ENCODE results near the gene CYP3A5. TPM values are rescaled to one million over a fixed set of nuclear protein-coding genes. Genes with fewer than 3 reads are reported as not detected.
"Not testable (repeated sequence)": the region's sequence is repeated elsewhere in the genome, so short reads cannot be mapped to it uniquely, and the experiment has no call there.

Gene CYP3A5
- polyA plus RNA-seq (2013, experiment 1 of 2): 0.01 TPM
- polyA plus RNA-seq (2013, experiment 2 of 2): 0.06 TPM

- H2AFZ ChIP-seq (ENCODE audit: low read length): peak within 1 kb of the TSS; percentile 41
- no peak within 1 kb of the TSS for H2AK5ac ChIP-seq (ENCODE audit: low read depth, low read length)
- no peak within 1 kb of the TSS for H3K4ac ChIP-seq (ENCODE audit: low read length)
- H3K18ac ChIP-seq (ENCODE audit: low read length): no peak within 1 kb of the TSS
- H3K36me3 ChIP-seq (replicated peaks in 1 of 2; ENCODE audit: control insufficient read depth in 2 of 2, insufficient read depth in 2 of 2, low read length in 2 of 2): no peaks in the 10 kb centered on the region
- H3K9ac ChIP-seq (ENCODE audit: low read depth, low read length, poor library complexity): no peak within 1 kb of the TSS
- H3K9me3 ChIP-seq (replicated peaks in 1 of 2; ENCODE audit: control insufficient read depth in 2 of 2, insufficient read depth in 1 of 2, low read depth in 1 of 2, low read length in 2 of 2): peaks cover 0 to 4% of the 10 kb centered on the region in 2 donors
- H3K14ac ChIP-seq (ENCODE audit: low read length): no peak within 1 kb of the TSS
- H3K4me2 ChIP-seq (ENCODE audit: insufficient read depth, low read length, poor library complexity, severe bottlenecking): no peak within 1 kb of the TSS
- no peak within 1 kb of the TSS for H2BK12ac ChIP-seq (ENCODE audit: low read length)
- no peak within 1 kb of the TSS for H2BK15ac ChIP-seq (ENCODE audit: low read length)
- no peak within 1 kb of the TSS for H3K27ac ChIP-seq (replicated peaks; ENCODE audit: low read length)
- no peaks in the 10 kb centered on the region for H3K27me3 ChIP-seq (ENCODE audit: control insufficient read depth in 3 of 3, insufficient read depth in 3 of 3, low read depth in 1 of 3, low read length in 3 of 3)
- no CpG with 5 or more reads among the region's 10 CpGs for WGBS, 2 donors (ENCODE audit: extremely low coverage in 2 of 2, insufficient read length in 2 of 2, insufficient replicate concordance in 1 of 2)
- H3K23ac ChIP-seq (ENCODE audit: low read depth, low read length, poor library complexity): no peak within 1 kb of the TSS
- H3K4me1 ChIP-seq (ENCODE audit: control insufficient read depth in 2 of 2, insufficient read depth in 1 of 2, low read depth in 1 of 2, low read length in 2 of 2): no peaks in the 10 kb centered on the region
- H4K8ac ChIP-seq (ENCODE audit: low read depth, low read length): no peak within 1 kb of the TSS
- DNase-seq (ENCODE audit: low spot score): no peak
- no peak within 1 kb of the TSS for H2BK120ac ChIP-seq (ENCODE audit: low read depth, low read length)
- H3K79me1 ChIP-seq (ENCODE audit: low read depth, low read length): no peaks in the 10 kb centered on the region
- no peak within 1 kb of the TSS for H4K91ac ChIP-seq (ENCODE audit: low read depth, low read length, poor library complexity)
- H2BK5ac ChIP-seq (ENCODE audit: low read length): no peak within 1 kb of the TSS
- no peak within 1 kb of the TSS for H3K4me3 ChIP-seq (ENCODE audit: low read length in 2 of 2)
Observed at GRCh38 chr7:99679400-99680191, at the start of gene CYP3A5. CYP3A5 (minus strand) TSS chr7:99679996; CDS start chr7:99679896, 100 bp downstream.

GRCh38 chr7:99728615-99729014 lies 48.8 kb upstream of the CYP3A5 start:
- Histone ChIP-seq H3K36me3 (replicated peaks in 1 of 2; ENCODE audit: control insufficient read depth in 2 of 2, insufficient read depth in 2 of 2, low read length in 2 of 2) (no peaks in the 10 kb centered on the region), H2BK12ac (ENCODE audit: low read length) (no peak overlapping the region), H4K91ac (ENCODE audit: low read depth, low read length, poor library complexity) (no peak overlapping the region), H3K27me3 (ENCODE audit: control insufficient read depth in 3 of 3, insufficient read depth in 3 of 3, low read depth in 1 of 3, low read length in 3 of 3) (no peaks in the 10 kb centered on the region), H3K4ac (ENCODE audit: low read length) (no peak overlapping the region), H3K4me2 (ENCODE audit: insufficient read depth, low read length, poor library complexity, severe bottlenecking) (no peak overlapping the region), H3K9me3 (replicated peaks in 1 of 2; ENCODE audit: control insufficient read depth in 2 of 2, insufficient read depth in 1 of 2, low read depth in 1 of 2, low read length in 2 of 2) (no peaks in the 10 kb centered on the region), H3K79me1 (ENCODE audit: low read depth, low read length) (no peaks in the 10 kb centered on the region), H3K4me3 (ENCODE audit: low read length in 2 of 2) (no peak overlapping the region), H3K4me1 (ENCODE audit: control insufficient read depth in 2 of 2, insufficient read depth in 1 of 2, low read depth in 1 of 2, low read length in 2 of 2) (no peaks in the 10 kb centered on the region), H4K8ac (ENCODE audit: low read depth, low read length) (no peak overlapping the region), H3K14ac (ENCODE audit: low read length) (no peak overlapping the region), H2BK5ac (ENCODE audit: low read length) (no peak overlapping the region), H2BK120ac (ENCODE audit: low read depth, low read length) (no peak overlapping the region), H2AK5ac (ENCODE audit: low read depth, low read length) (no peak overlapping the region), H3K18ac (ENCODE audit: low read length) (no peak overlapping the region), H3K23ac (ENCODE audit: low read depth, low read length, poor library complexity) (no peak overlapping the region), H2AFZ (ENCODE audit: low read length) (no peak overlapping the region), H3K27ac (replicated peaks; ENCODE audit: low read length) (no peak overlapping the region), H3K9ac (ENCODE audit: low read depth, low read length, poor library complexity) (no peak overlapping the region), H2BK15ac (ENCODE audit: low read length) (no peak overlapping the region)
- no peak for DNase-seq (ENCODE audit: low spot score)
- no CpG with 5 or more reads among the region's 2 CpGs for WGBS, 2 donors (ENCODE audit: extremely low coverage in 2 of 2, insufficient read length in 2 of 2, insufficient replicate concordance in 1 of 2)

- WGBS, 2 donors (ENCODE audit: extremely low coverage in 2 of 2, insufficient read length in 2 of 2, insufficient replicate concordance in 1 of 2): no CpG with 5 or more reads among the region's 6 CpGs
- not testable (repeated sequence) for H3K9me3 ChIP-seq (replicated peaks in 1 of 2; ENCODE audit: control insufficient read depth in 2 of 2, insufficient read depth in 1 of 2, low read depth in 1 of 2, low read length in 2 of 2); H3K27me3 ChIP-seq (ENCODE audit: control insufficient read depth in 3 of 3, insufficient read depth in 3 of 3, low read depth in 1 of 3, low read length in 3 of 3); H3K4me3 ChIP-seq (ENCODE audit: low read length in 2 of 2); H3K9ac ChIP-seq (ENCODE audit: low read depth, low read length, poor library complexity); H3K4ac ChIP-seq (ENCODE audit: low read length); H3K79me1 ChIP-seq (ENCODE audit: low read depth, low read length); DNase-seq (ENCODE audit: low spot score); H2BK15ac ChIP-seq (ENCODE audit: low read length); H3K36me3 ChIP-seq (replicated peaks in 1 of 2; ENCODE audit: control insufficient read depth in 2 of 2, insufficient read depth in 2 of 2, low read length in 2 of 2); H3K23ac ChIP-seq (ENCODE audit: low read depth, low read length, poor library complexity); H3K18ac ChIP-seq (ENCODE audit: low read length); H3K4me2 ChIP-seq (ENCODE audit: insufficient read depth, low read length, poor library complexity, severe bottlenecking); H3K27ac ChIP-seq (replicated peaks; ENCODE audit: low read length); H2BK5ac ChIP-seq (ENCODE audit: low read length); H4K8ac ChIP-seq (ENCODE audit: low read depth, low read length); H4K91ac ChIP-seq (ENCODE audit: low read depth, low read length, poor library complexity); H2AFZ ChIP-seq (ENCODE audit: low read length); H2AK5ac ChIP-seq (ENCODE audit: low read depth, low read length); H3K14ac ChIP-seq (ENCODE audit: low read length); H2BK120ac ChIP-seq (ENCODE audit: low read depth, low read length); H3K4me1 ChIP-seq (ENCODE audit: control insufficient read depth in 2 of 2, insufficient read depth in 1 of 2, low read depth in 1 of 2, low read length in 2 of 2); H2BK12ac ChIP-seq (ENCODE audit: low read length)
Observed at GRCh38 chr7:99723201-99723600, 43.4 kb upstream of the CYP3A5 start.

GRCh38 chr7:99720800-99721595 lies 41.2 kb upstream of the CYP3A5 start:
- Histone ChIP-seq H2BK120ac (ENCODE audit: low read depth, low read length) (no peak overlapping the region), H2BK5ac (ENCODE audit: low read length) (no peak overlapping the region), H3K27ac (replicated peaks; ENCODE audit: low read length) (no peak overlapping the region), H3K36me3 (replicated peaks in 1 of 2; ENCODE audit: control insufficient read depth in 2 of 2, insufficient read depth in 2 of 2, low read length in 2 of 2) (no peaks in the 10 kb centered on the region), H4K8ac (ENCODE audit: low read depth, low read length) (no peak overlapping the region), H3K4me2 (ENCODE audit: insufficient read depth, low read length, poor library complexity, severe bottlenecking) (no peak overlapping the region), H3K23ac (ENCODE audit: low read depth, low read length, poor library complexity) (no peak overlapping the region), H2AFZ (ENCODE audit: low read length) (no peak overlapping the region), H3K79me1 (ENCODE audit: low read depth, low read length) (no peaks in the 10 kb centered on the region), H3K18ac (ENCODE audit: low read length) (no peak overlapping the region), H3K9ac (ENCODE audit: low read depth, low read length, poor library complexity) (no peak overlapping the region), H2BK12ac (ENCODE audit: low read length) (no peak overlapping the region), H2AK5ac (ENCODE audit: low read depth, low read length) (no peak overlapping the region), H2BK15ac (ENCODE audit: low read length) (no peak overlapping the region), H3K4me1 (ENCODE audit: control insufficient read depth in 2 of 2, insufficient read depth in 1 of 2, low read depth in 1 of 2, low read length in 2 of 2) (no peaks in the 10 kb centered on the region), H3K9me3 (replicated peaks in 1 of 2; ENCODE audit: control insufficient read depth in 2 of 2, insufficient read depth in 1 of 2, low read depth in 1 of 2, low read length in 2 of 2) (peaks cover 0 to 2% of the 10 kb centered on the region in 2 donors), H3K27me3 (ENCODE audit: control insufficient read depth in 3 of 3, insufficient read depth in 3 of 3, low read depth in 1 of 3, low read length in 3 of 3) (no peaks in the 10 kb centered on the region), H4K91ac (ENCODE audit: low read depth, low read length, poor library complexity) (no peak overlapping the region), H3K14ac (ENCODE audit: low read length) (no peak overlapping the region), H3K4ac (ENCODE audit: low read length) (no peak overlapping the region), H3K4me3 (ENCODE audit: low read length in 2 of 2) (no peak overlapping the region)
- no peak for DNase-seq (ENCODE audit: low spot score)
- no CpG with 5 or more reads among the region's 5 CpGs for WGBS, 2 donors (ENCODE audit: extremely low coverage in 2 of 2, insufficient read length in 2 of 2, insufficient replicate concordance in 1 of 2)

Data from neuronal stem cell (in vitro differentiated cells).